Lower leg skin (tissue), 3 donors: ENCODE results near the gene CYP2A13.
"Not testable (repeated sequence)": the region's sequence is repeated elsewhere in the genome, so short reads cannot be mapped to it uniquely, and the experiment has no call there.

Experiments used
- POLR2A ChIP-seq, 2 donors: fragments of 450-650 bp; IDR thresholded peaks; one replicate each; pipeline ENCODE4 v1.6.1; 2016 to 2017; ENCODE audit warnings: antibody characterized with exemption in 2 of 2, mild to moderate bottlenecking in 1 of 2, moderate library complexity in 1 of 2
- TF ChIP-seq, protein P1 (sequence below), 3 donors: fragments of 450-650 bp; IDR thresholded peaks; one replicate each; pipeline ENCODE4 v1.5.1; 2016; ENCODE audit warnings: antibody characterized with exemption in 3 of 3, mild to moderate bottlenecking in 3 of 3, moderate library complexity in 2 of 3

DNA sequence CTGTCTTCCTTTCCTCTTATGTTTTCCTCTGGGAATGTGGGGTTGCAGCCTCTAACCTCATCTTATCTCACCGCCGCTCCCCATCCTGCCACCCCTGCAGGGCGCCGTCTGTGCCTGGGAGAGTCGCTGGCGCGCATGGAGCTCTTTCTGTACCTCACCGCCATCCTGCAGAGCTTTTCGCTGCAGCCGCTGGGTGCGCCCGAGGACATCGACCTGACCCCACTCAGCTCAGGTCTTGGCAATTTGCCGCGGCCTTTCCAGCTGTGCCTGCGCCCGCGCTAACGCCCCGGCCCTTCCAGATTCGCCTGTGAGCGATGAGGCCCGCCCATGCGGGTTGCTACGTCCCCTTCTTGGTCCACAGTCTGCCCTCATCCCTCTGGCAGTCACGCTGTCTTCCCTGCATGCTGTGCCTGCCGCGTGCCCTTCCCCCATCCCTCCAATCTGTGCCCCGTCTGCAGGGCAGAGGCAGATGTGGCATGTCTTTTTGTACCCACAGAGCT lies 39.6 kb downstream of the CYP2A13 start:
- TF ChIP-seq, protein P1, sequence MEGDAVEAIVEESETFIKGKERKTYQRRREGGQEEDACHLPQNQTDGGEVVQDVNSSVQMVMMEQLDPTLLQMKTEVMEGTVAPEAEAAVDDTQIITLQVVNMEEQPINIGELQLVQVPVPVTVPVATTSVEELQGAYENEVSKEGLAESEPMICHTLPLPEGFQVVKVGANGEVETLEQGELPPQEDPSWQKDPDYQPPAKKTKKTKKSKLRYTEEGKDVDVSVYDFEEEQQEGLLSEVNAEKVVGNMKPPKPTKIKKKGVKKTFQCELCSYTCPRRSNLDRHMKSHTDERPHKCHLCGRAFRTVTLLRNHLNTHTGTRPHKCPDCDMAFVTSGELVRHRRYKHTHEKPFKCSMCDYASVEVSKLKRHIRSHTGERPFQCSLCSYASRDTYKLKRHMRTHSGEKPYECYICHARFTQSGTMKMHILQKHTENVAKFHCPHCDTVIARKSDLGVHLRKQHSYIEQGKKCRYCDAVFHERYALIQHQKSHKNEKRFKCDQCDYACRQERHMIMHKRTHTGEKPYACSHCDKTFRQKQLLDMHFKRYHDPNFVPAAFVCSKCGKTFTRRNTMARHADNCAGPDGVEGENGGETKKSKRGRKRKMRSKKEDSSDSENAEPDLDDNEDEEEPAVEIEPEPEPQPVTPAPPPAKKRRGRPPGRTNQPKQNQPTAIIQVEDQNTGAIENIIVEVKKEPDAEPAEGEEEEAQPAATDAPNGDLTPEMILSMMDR (IDR thresholded peaks at IDR 0.05) = not testable (repeated sequence)
- TF ChIP-seq POLR2A (IDR thresholded peaks at IDR 0.05) = not testable (repeated sequence)
